SK-N-SH treated with all-trans-retinoic acid at 6 μM for 48 hours (cell line): ENCODE measurements around the gene FAM13A.

Source experiments
- TCF4 ChIP-seq: fragments of 250-450 bp; sonication (Bioruptor Pico); IDR thresholded peaks from 2 replicates; pipeline ENCODE4 v1.8.0; 2021; ENCODE audit warnings: mild to moderate bottlenecking, moderate library complexity, borderline replicate concordance
- ZC3H10 ChIP-seq: fragments of 250-450 bp; sonication (Bioruptor Pico); IDR thresholded peaks from 2 replicates; pipeline ENCODE4 v1.5.1; 2021; ENCODE audit warnings: mild to moderate bottlenecking, moderate library complexity
- ZFP30 ChIP-seq: fragments of 450-650 bp; formaldehyde crosslinking; IDR thresholded peaks from 2 replicates; pipeline ENCODE4 v1.5.0; 2022; ENCODE audit warnings: mild to moderate bottlenecking, moderate library complexity
- TF ChIP-seq, protein P1 (sequence below): fragments of 250-450 bp; sonication (Bioruptor Pico); IDR thresholded peaks from 2 replicates; pipeline ENCODE4 v1.8.0; 2020; ENCODE audit warnings: mild to moderate bottlenecking, moderate library complexity, borderline replicate concordance

DNA sequence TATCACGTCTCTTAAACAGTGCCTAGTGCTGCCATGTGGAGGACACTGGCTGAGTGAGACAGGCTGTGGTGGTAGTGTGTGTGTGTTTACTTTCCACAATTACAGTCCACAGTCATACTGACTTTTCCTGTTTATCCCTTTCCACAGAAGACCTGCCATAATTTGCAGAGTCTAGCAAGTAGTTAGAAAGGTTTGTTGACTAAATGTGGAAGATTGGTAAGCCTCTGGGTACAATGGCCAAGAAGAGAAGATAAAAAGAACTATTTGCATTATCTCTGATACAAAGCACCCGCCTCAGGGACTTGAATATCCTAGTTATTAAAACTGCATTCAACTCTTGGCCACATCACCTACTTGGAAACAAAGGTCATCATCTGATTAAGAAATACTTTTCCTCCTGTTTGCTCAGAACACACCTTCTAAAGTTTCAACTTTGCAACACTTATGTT lies 89.1 kb downstream of the FAM13A start:
- TF ChIP-seq ZC3H10, result no peak
- TF ChIP-seq, protein P1, sequence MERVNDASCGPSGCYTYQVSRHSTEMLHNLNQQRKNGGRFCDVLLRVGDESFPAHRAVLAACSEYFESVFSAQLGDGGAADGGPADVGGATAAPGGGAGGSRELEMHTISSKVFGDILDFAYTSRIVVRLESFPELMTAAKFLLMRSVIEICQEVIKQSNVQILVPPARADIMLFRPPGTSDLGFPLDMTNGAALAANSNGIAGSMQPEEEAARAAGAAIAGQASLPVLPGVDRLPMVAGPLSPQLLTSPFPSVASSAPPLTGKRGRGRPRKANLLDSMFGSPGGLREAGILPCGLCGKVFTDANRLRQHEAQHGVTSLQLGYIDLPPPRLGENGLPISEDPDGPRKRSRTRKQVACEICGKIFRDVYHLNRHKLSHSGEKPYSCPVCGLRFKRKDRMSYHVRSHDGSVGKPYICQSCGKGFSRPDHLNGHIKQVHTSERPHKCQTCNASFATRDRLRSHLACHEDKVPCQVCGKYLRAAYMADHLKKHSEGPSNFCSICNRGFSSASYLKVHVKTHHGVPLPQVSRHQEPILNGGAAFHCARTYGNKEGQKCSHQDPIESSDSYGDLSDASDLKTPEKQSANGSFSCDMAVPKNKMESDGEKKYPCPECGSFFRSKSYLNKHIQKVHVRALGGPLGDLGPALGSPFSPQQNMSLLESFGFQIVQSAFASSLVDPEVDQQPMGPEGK (CRISPR knock-in tag), result no peak
- TF ChIP-seq ZFP30 (CRISPR knock-in tag), result no peak
- TF ChIP-seq TCF4 (CRISPR knock-in tag), result no peak
